Brain pericyte (primary cell): Measurements from ENCODE around the gene ARL6IP6.

Experiments
- DNase-seq: peaks from one replicate; pipeline ENCODE4 v3.0.0-alpha.2; 2012; ENCODE audit warnings: low read depth, low spot score

Gene ARL6IP6

GRCh38 chr2:152804687-152805408 lies 86.4 kb downstream of the ARL6IP6 start:
- DNase-seq: no peak

GRCh38 chr2:152811916-152812315 lies 93.5 kb downstream of the ARL6IP6 start:
- DNase-seq: no peak
